DMS 273 treated with DMSO at 0.1 percent for 48 hours (cell line): ENCODE data around the gene ANKRD18A.

ENCODE experiments used
- DNase-seq: peaks from one replicate; lab custom pipeline; 2025; lab: John Stamatoyannopoulos, UW

ANKRD18A gene

DNA sequence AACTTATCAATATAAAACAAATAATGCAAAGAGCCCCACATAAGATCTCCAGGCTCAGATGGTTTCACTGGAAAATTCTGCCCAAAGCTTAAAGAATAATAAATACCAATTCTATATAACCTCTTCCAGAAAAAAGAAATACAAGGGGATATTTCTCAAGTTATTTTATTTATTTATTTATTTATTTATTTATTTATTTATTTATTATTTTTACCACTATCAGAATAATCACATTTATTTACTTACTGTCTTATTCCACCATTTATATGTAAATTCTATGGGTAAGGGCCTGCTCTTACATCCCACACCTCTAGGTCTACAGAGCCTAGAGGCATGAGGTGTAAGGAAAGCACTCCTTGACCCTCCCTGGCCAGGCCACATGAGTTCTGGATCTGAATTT lies 91.1 kb downstream of the ANKRD18A start:
- no peak for DNase-seq

DNA sequence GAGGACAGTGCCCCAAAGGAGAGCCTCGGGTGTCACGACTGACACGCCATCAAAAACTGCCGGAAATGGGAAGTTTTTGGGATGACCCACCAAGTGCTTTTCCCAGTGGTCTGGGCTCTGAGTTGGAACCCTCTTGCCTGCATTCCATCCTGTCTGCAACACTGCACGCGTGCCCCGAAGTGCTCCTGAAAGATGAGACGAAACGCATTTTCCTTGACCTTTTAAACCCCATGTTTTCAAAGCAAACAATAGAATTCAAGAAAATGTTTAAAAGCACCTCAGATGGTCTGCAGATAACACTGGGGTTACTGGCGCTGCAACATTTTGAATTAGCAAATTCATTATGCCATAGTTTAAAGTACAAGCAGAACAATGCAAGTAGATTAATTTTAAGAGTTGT lies 92.9 kb downstream of the ANKRD18A start:
- DNase-seq, result no peak

DNA sequence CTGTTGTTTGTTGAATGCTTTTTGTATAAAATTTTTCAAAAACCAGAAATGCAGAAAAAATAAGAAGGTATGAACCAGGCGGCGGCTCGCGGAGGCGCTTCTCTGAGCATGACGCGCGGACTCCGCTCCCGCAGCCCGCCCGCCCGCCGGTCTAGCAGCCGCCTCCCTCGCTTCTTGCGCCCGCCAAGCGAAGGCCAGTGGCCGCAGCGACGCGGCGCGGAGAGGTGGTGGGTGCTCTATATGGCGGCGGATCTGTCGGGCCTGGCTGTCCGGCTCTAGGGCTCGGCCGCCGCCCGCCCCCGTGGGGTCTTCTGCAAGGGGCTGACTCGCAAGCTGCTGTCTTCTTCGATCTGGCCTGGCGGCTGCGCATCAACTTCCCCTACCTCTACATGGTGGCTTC lies 93.8 kb downstream of the ANKRD18A start:
- no peak for DNase-seq

DNA sequence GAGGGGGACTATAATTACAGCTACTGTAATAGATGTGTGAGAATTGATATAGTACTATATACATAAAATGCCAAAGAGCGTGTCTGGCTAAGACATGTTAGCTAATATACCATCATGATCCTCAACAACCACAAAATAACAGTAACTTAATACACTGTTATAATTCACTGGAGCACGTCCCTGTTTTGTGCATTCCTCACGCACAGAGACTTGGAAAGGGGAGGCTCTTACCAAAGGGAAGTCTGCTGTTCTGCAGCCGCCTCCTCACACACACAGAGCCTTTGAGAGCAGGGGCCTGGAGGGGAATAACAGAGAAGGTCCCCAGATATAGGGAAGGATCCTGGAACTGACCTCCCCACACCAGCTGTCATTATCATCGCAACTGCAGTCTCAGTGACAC lies 97.3 kb downstream of the ANKRD18A start:
- DNase-seq, result no peak

DNA sequence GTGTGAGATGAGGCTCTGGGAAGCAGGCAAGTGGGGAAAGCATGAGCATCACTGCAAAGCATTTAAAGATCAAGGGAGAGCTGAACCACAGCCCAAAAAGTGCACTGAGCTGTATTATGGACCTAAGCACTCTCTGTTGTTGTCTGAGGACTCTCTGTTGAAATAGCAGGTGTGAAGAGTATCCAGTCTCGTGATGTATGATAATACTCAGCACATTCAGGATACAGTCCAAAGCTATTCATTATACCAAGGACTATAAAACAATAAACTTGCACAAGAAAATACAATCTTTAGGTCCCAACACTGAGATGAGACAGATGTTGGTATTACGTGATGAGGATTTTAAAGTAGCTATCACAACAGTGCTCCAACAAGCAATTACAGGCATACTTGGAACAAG lies 98.6 kb downstream of the ANKRD18A start:
- DNase-seq, result no peak
